Esophagus squamous epithelium (tissue), 4 donors: ENCODE measurements around the gene TPPP2.

ENCODE experiments used
- POLR2A ChIP-seq, 4 donors: fragments of 450-650 bp; IDR thresholded peaks; one replicate each; pipeline ENCODE4 v1.6.1; 2017; ENCODE audit warnings: antibody characterized with exemption in 4 of 4, mild to moderate bottlenecking in 4 of 4, moderate library complexity in 3 of 4
- TF ChIP-seq, protein P1 (sequence below), 6 experiments: fragments of 450-650 bp in 4 of 6; fragments of 200-600 bp in 2 of 6; sonication (generic) in 2 of 6; IDR thresholded peaks; one replicate each; pipeline ENCODE4 v1.5.1; 2016 to 2019; ENCODE audit warnings: antibody characterized with exemption in 6 of 6, mild to moderate bottlenecking in 4 of 6, moderate library complexity in 4 of 6

DNA sequence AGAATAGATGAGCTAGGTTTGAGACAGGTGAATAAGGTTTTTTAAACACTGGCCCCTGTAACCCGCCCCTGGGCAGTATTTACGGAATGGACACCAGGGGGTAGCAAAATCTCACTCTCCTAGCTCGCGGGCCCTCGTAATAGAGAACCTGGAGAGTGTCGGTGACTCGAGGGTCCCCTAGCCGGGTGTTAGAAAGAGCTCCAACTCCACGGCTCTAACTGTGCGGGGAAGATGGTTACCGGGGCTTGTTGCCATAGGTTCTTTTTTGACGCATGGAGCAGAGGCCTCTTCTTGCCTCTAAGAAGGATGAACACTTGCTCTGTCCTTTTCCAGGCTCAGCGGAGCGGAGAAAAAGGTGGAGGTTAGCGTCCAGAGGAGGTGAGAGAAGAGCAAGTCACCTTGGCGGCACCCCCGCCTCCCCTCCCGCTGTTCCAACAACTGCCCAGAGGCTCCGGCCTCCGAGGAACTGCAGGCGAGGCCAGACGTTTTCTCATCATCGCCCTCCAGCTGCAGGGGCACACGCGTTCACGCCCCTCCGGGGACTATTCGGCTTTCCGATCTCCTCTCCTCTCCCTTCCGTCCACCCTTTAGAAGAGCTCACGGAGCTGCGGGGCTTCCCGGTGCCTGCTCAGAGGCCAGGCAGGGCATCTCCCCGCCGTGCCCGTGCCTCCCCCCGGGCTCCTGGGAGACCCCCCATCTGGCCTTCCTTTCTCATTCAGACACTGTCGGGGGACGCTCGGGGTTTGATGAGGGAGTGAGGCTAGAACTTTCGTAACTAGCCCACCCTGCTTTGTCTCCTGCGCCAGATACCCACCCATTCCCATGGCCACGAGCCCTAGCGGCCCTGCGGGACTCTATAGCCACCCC lies 38.7 kb downstream of the TPPP2 start:
- TF ChIP-seq, protein P1, sequence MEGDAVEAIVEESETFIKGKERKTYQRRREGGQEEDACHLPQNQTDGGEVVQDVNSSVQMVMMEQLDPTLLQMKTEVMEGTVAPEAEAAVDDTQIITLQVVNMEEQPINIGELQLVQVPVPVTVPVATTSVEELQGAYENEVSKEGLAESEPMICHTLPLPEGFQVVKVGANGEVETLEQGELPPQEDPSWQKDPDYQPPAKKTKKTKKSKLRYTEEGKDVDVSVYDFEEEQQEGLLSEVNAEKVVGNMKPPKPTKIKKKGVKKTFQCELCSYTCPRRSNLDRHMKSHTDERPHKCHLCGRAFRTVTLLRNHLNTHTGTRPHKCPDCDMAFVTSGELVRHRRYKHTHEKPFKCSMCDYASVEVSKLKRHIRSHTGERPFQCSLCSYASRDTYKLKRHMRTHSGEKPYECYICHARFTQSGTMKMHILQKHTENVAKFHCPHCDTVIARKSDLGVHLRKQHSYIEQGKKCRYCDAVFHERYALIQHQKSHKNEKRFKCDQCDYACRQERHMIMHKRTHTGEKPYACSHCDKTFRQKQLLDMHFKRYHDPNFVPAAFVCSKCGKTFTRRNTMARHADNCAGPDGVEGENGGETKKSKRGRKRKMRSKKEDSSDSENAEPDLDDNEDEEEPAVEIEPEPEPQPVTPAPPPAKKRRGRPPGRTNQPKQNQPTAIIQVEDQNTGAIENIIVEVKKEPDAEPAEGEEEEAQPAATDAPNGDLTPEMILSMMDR (IDR thresholded peaks at IDR 0.05) = peak; percentile 52 to 71 (median 62)
- no peak for TF ChIP-seq POLR2A (IDR thresholded peaks at IDR 0.05)
